ENCODE data around the gene SND1. TPM values are rescaled to one million over a fixed set of nuclear protein-coding genes. Genes with fewer than 3 reads are reported as not detected.

Gene SND1
- total and polyA plus RNA-seq, 4 donors, result 59.4 to 214 (median 84.1) TPM

DNA sequence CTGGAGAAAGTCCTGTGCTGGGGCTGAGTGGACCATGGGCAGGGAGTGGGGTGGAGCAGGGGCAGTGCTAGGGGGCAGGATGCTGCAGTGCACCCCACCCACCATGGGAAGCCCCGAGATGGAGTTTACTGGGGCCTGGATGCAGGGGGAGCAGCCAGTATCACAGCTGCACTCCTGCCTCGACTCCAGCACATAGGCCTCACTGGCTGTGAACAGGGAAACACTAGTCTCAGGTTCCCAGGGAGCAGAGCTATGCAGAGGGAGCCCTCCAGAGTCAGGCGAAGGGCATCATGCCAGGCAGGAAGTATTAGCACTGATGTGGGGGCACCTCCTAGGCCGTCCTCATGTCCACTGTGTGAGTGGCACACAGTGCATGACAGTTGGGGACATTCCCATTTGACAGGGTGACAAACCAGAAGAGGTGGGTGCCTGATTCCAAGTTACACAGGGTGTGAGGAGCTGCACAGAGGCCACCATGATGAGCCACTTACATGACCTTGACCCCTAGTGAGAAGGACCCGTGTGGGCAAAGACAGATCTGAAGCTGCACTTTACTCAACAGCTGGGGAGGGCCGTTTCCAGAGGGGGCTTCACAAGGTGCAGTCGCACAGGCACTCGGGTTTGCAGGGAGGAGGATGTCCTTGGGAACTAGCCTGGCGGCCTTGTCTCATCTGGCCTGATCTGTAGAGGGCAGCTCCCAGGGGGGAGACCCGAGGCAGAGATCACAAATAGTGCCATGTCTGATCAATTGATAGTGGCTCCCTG is 449.1 kb downstream of the SND1 start:
- TF ChIP-seq RXRA (IDR thresholded peaks at IDR 0.05), result no peak
- TF ChIP-seq, protein P1, sequence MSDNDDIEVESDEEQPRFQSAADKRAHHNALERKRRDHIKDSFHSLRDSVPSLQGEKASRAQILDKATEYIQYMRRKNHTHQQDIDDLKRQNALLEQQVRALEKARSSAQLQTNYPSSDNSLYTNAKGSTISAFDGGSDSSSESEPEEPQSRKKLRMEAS (IDR thresholded peaks at IDR 0.05), result no peak
- TF ChIP-seq JUND (IDR thresholded peaks at IDR 0.05), result no peak
- TF ChIP-seq GABPA (IDR thresholded peaks at IDR 0.05 in 1 of 2, conservative IDR thresholded peaks at IDR 0.05 in 1 of 2), result no peak
- no peak for TF ChIP-seq RAD21 (IDR thresholded peaks at IDR 0.05)
- TF ChIP-seq SP1 (IDR thresholded peaks at IDR 0.05), result no peak
- TF ChIP-seq NR2F2 (IDR thresholded peaks at IDR 0.05), result no peak
- no peak for TF ChIP-seq EGR1 (IDR thresholded peaks at IDR 0.05; ENCODE audit: low read depth in 2 of 2)
- no peak for TF ChIP-seq FOXA2 (IDR thresholded peaks at IDR 0.05)
- TF ChIP-seq, protein P2, sequence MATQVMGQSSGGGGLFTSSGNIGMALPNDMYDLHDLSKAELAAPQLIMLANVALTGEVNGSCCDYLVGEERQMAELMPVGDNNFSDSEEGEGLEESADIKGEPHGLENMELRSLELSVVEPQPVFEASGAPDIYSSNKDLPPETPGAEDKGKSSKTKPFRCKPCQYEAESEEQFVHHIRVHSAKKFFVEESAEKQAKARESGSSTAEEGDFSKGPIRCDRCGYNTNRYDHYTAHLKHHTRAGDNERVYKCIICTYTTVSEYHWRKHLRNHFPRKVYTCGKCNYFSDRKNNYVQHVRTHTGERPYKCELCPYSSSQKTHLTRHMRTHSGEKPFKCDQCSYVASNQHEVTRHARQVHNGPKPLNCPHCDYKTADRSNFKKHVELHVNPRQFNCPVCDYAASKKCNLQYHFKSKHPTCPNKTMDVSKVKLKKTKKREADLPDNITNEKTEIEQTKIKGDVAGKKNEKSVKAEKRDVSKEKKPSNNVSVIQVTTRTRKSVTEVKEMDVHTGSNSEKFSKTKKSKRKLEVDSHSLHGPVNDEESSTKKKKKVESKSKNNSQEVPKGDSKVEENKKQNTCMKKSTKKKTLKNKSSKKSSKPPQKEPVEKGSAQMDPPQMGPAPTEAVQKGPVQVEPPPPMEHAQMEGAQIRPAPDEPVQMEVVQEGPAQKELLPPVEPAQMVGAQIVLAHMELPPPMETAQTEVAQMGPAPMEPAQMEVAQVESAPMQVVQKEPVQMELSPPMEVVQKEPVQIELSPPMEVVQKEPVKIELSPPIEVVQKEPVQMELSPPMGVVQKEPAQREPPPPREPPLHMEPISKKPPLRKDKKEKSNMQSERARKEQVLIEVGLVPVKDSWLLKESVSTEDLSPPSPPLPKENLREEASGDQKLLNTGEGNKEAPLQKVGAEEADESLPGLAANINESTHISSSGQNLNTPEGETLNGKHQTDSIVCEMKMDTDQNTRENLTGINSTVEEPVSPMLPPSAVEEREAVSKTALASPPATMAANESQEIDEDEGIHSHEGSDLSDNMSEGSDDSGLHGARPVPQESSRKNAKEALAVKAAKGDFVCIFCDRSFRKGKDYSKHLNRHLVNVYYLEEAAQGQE (IDR thresholded peaks at IDR 0.05), result no peak
- TF ChIP-seq HNF4G (IDR thresholded peaks at IDR 0.05), result no peak
- TF ChIP-seq, protein P3, sequence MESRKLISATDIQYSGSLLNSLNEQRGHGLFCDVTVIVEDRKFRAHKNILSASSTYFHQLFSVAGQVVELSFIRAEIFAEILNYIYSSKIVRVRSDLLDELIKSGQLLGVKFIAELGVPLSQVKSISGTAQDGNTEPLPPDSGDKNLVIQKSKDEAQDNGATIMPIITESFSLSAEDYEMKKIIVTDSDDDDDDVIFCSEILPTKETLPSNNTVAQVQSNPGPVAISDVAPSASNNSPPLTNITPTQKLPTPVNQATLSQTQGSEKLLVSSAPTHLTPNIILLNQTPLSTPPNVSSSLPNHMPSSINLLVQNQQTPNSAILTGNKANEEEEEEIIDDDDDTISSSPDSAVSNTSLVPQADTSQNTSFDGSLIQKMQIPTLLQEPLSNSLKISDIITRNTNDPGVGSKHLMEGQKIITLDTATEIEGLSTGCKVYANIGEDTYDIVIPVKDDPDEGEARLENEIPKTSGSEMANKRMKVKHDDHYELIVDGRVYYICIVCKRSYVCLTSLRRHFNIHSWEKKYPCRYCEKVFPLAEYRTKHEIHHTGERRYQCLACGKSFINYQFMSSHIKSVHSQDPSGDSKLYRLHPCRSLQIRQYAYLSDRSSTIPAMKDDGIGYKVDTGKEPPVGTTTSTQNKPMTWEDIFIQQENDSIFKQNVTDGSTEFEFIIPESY (IDR thresholded peaks at IDR 0.05), result no peak
- TF ChIP-seq TAF1 (conservative IDR thresholded peaks at IDR 0.05), result no peak
- TF ChIP-seq, protein P4, sequence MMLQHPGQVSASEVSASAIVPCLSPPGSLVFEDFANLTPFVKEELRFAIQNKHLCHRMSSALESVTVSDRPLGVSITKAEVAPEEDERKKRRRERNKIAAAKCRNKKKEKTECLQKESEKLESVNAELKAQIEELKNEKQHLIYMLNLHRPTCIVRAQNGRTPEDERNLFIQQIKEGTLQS (IDR thresholded peaks at IDR 0.05), result no peak
- no peak for TF ChIP-seq HNF4A (conservative IDR thresholded peaks at IDR 0.05)
- no peak for TF ChIP-seq YY1 (IDR thresholded peaks at IDR 0.05)
- no peak for TF ChIP-seq FOXA1 (IDR thresholded peaks at IDR 0.05)
- Histone ChIP-seq H3K9me3 (ENCODE audit: control insufficient read depth in 4 of 4, low read length in 3 of 4) (no peaks in the 10 kb centered on the region), H3K4me1 (ENCODE audit: control insufficient read depth in 4 of 4, insufficient read depth in 4 of 4, low read length in 3 of 4) (peaks cover 0 to 10% (median 0%) of the 10 kb centered on the region in 4 donors), H3K36me3 (ENCODE audit: control insufficient read depth in 4 of 4, insufficient read depth in 3 of 4, low read depth in 1 of 4, low read length in 3 of 4) (no peaks in the 10 kb centered on the region), H3K27me3 (ENCODE audit: control insufficient read depth in 4 of 4, insufficient read depth in 4 of 4, low read length in 3 of 4) (no peaks in the 10 kb centered on the region), H3K27ac (ENCODE audit: low read depth in 1 of 2, low read length in 2 of 2) (no peak overlapping the region), H3K9ac (ENCODE audit: low read depth in 1 of 2, low read length in 2 of 2) (no peak overlapping the region), H3K4me3 (ENCODE audit: low read depth in 1 of 3, low read length in 3 of 3) (no peak overlapping the region)
- no peak for DNase-seq (ENCODE audit: low spot score)
- 54% methylated on average over 10 of the region's 10 CpGs for WGBS

All from liver (tissue), 9 donors.